Measurements from ENCODE around the gene PEX16.

- no peak for TF ChIP-seq CTCF (IDR thresholded peaks at IDR 0.05)
- TF ChIP-seq POLR2A (IDR thresholded peaks at IDR 0.05): no peak
Measured at GRCh38 chr11:45889555-45889954, 28.1 kb downstream of the PEX16 start.

All from heart left ventricle (tissue), 13 donors.